ENCODE data around the gene MEDAG.

Gene MEDAG

DNA sequence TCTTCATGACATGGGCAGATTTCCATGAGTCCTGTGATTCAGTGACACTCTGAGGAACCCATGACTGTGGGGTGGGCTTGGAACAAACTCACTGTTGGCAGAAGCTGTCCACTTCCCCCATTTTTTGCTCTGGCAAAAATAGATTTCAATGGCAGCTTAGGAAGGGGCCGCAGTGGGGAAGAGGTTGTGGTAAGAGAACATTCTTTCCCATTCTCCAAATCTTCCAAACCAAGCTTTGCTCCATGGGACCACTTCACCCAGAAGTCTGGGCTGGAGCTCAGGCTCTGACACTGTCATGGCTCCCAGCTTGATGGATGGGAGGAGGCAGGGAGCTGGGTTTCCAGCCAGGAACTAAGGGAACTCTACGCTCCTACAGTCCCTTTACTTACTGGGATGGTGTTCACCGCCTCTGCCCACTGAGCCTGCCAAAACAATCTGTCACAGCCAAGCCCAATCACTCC lies 24.9 kb upstream of the MEDAG start:
- Histone ChIP-seq H3K27ac (ENCODE audit: low read length, poor library complexity, severe bottlenecking) (no peak overlapping the region), H2BK120ac (ENCODE audit: low read depth, low read length) (peak overlapping the region; percentile 78), H3K36me3 (ENCODE audit: control insufficient read depth in 1 of 2, insufficient read depth in 2 of 2, low read depth in 1 of 2, low read length in 2 of 2) (no peaks in the 10 kb centered on the region), H2AK5ac (ENCODE audit: low read length, severe bottlenecking) (peak overlapping the region; percentile 67), H2BK15ac (ENCODE audit: low read depth, poor library complexity, severe bottlenecking) (peak overlapping the region; percentile 85), H4K91ac (ENCODE audit: low read length) (peak overlapping the region; percentile 44), H3K4ac (ENCODE audit: low read depth in 1 of 2, low read length in 2 of 2) (peak overlapping the region; percentile 72 to 73), H3K79me1 (replicated peaks; ENCODE audit: low read length, poor library complexity, severe bottlenecking) (no peaks in the 10 kb centered on the region), H2BK5ac (ENCODE audit: low read depth, low read length, poor library complexity, severe bottlenecking) (no peak overlapping the region), H3K4me2 (ENCODE audit: low read length, poor library complexity, severe bottlenecking) (no peak overlapping the region), H3K9ac (ENCODE audit: low read length) (peak overlapping the region; percentile 84), H3K23ac (ENCODE audit: low read length in 2 of 2) (no peak overlapping the region), H3K4me3 (ENCODE audit: insufficient read depth in 1 of 2, low read depth in 1 of 2, low read length in 2 of 2) (peak overlapping the region in 1 of 2 experiments; percentile 68), H3K4me1 (ENCODE audit: control insufficient read depth, insufficient read depth, low read depth, low read length) (peaks cover 8% of the 10 kb centered on the region), H2BK12ac (ENCODE audit: low read length in 2 of 2) (peak overlapping the region; percentile 71 to 76), H3K9me3 (ENCODE audit: control insufficient read depth, low read length) (no peaks in the 10 kb centered on the region), H4K8ac (ENCODE audit: low read length) (peak overlapping the region; percentile 43), H2AFZ (ENCODE audit: low read depth, low read length) (no peak overlapping the region), H3K14ac (ENCODE audit: low read length in 2 of 2) (no peak overlapping the region), H3K27me3 (ENCODE audit: control insufficient read depth in 1 of 2, insufficient read depth in 1 of 2, low read length in 2 of 2) (no peaks in the 10 kb centered on the region), H3K18ac (ENCODE audit: low read depth in 1 of 2, low read length in 2 of 2) (peak overlapping the region; percentile 74 to 79)
- no peak for DNase-seq
- 100% methylated on average over 2 of the region's 3 CpGs for WGBS

DNA sequence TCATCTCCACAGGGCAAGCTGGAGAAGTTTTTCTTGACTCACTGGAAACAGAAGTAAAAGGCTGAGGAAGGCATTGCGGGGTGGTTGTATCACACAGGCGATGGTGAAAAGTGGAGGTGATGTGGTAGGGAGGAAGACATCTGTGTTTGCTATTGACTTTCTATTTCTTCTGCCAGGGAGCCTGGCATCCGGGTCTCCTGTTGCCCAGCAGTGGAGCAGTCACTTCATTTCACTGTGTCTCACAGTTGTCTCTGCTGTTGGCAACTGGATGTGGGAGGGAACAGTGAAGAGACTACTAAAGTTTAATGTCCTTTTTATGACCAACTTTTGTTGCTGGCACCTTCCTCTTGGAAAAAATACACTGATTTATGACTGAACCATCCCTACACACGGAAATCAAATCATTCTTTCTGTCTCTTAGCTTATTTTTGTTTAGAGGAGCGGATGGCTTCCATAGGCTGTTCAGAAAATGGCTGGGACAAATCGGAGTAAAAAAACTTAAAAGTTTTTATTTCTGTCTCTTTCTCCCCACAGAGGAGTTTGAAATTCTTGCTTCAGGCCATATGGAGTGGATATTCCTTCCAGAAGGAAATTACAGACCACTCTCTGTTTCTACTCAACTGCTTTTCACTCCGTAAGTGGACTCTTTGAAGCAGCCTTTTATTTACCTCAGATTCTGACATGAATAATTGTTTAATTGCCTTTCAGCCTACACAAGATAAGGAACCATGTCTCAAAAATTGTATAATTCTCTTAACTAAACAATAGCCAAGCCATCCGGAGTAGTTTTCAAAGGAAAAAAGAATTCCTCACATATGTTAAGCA lies 23.8 kb upstream of the MEDAG start:
- H2AFZ ChIP-seq (ENCODE audit: low read depth, low read length) = no peak overlapping the region
- H3K4me2 ChIP-seq (ENCODE audit: low read length, poor library complexity, severe bottlenecking) = no peak overlapping the region
- peak overlapping the region in 1 of 2 experiments; percentile 72 for H3K4ac ChIP-seq (ENCODE audit: low read depth in 1 of 2, low read length in 2 of 2)
- no peaks in the 10 kb centered on the region for H3K27me3 ChIP-seq (ENCODE audit: control insufficient read depth in 1 of 2, insufficient read depth in 1 of 2, low read length in 2 of 2)
- H4K91ac ChIP-seq (ENCODE audit: low read length) = peak overlapping the region; percentile 73
- no peak overlapping the region for H2AK5ac ChIP-seq (ENCODE audit: low read length, severe bottlenecking)
- no peaks in the 10 kb centered on the region for H3K79me1 ChIP-seq (replicated peaks; ENCODE audit: low read length, poor library complexity, severe bottlenecking)
- WGBS = 49% methylated on average over 6 of the region's 8 CpGs
- H3K23ac ChIP-seq (ENCODE audit: low read length in 2 of 2) = no peak overlapping the region
- no peak overlapping the region for H2BK15ac ChIP-seq (ENCODE audit: low read depth, poor library complexity, severe bottlenecking)
- peak overlapping the region; percentile 71 to 76 for H2BK12ac ChIP-seq (ENCODE audit: low read length in 2 of 2)
- H3K4me1 ChIP-seq (ENCODE audit: control insufficient read depth, insufficient read depth, low read depth, low read length) = peaks cover 8% of the 10 kb centered on the region
- peak overlapping the region; percentile 78 for H2BK120ac ChIP-seq (ENCODE audit: low read depth, low read length)
- DNase-seq = peak; percentile 46
- H3K9ac ChIP-seq (ENCODE audit: low read length) = peak overlapping the region; percentile 84
- H3K36me3 ChIP-seq (ENCODE audit: control insufficient read depth in 1 of 2, insufficient read depth in 2 of 2, low read depth in 1 of 2, low read length in 2 of 2) = no peaks in the 10 kb centered on the region
- H2BK5ac ChIP-seq (ENCODE audit: low read depth, low read length, poor library complexity, severe bottlenecking) = no peak overlapping the region
- peak overlapping the region; percentile 74 to 91 for H3K18ac ChIP-seq (ENCODE audit: low read depth in 1 of 2, low read length in 2 of 2)
- H3K4me3 ChIP-seq (ENCODE audit: insufficient read depth in 1 of 2, low read depth in 1 of 2, low read length in 2 of 2) = peak overlapping the region in 1 of 2 experiments; percentile 68
- H3K14ac ChIP-seq (ENCODE audit: low read length in 2 of 2) = no peak overlapping the region
- peak overlapping the region; percentile 75 for H4K8ac ChIP-seq (ENCODE audit: low read length)
- no peak overlapping the region for H3K27ac ChIP-seq (ENCODE audit: low read length, poor library complexity, severe bottlenecking)
- H3K9me3 ChIP-seq (ENCODE audit: control insufficient read depth, low read length) = no peaks in the 10 kb centered on the region

DNA sequence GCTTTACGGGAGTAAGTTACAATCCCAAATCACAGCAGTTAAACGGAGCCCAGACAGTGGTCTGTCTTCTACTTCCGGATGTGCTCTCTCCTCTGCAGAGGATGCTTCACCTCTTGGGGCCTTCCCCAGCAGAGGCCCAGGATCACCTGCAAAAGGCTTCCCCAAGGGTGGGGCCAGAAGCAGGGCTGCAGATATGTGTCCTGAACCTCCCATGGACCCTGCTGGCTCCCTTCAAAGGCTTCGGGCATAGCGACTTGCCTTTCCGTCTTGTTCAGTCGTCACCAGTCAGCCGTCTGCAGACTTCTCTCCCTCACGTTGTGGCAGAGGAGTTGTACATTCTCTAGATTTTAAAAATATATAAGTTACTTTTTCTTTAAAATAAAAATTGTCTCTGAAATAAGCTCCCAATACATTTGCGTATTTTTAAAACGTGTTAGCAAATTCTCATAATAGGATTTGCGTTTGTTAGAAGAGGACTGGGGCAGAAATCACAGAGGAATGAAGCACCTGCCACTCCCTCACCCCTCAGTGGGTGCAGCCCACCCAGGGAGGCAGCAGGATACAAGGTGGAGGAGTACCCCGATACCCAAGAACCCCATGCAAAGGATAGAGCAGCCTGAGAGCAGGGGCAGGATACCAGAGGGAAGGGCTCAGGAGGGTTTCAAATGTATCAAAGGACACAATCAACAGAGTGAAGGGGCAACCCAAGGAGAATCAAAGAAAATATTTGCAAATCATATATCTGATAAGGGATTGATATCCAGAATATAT lies 22.9 kb upstream of the MEDAG start:
- H3K9ac ChIP-seq (ENCODE audit: low read length) = no peak overlapping the region
- no peak overlapping the region for H2BK5ac ChIP-seq (ENCODE audit: low read depth, low read length, poor library complexity, severe bottlenecking)
- peak overlapping the region; percentile 72 for H4K91ac ChIP-seq (ENCODE audit: low read length)
- H2BK120ac ChIP-seq (ENCODE audit: low read depth, low read length) = peak overlapping the region; percentile 37
- no peak overlapping the region for H3K4me3 ChIP-seq (ENCODE audit: insufficient read depth in 1 of 2, low read depth in 1 of 2, low read length in 2 of 2)
- H3K18ac ChIP-seq (ENCODE audit: low read depth in 1 of 2, low read length in 2 of 2) = peak overlapping the region; percentile 85 to 90
- no peak overlapping the region for H3K27ac ChIP-seq (ENCODE audit: low read length, poor library complexity, severe bottlenecking)
- 51% methylated on average over 7 of the region's 13 CpGs for WGBS
- H3K36me3 ChIP-seq (ENCODE audit: control insufficient read depth in 1 of 2, insufficient read depth in 2 of 2, low read depth in 1 of 2, low read length in 2 of 2) = no peaks in the 10 kb centered on the region
- H3K27me3 ChIP-seq (ENCODE audit: control insufficient read depth in 1 of 2, insufficient read depth in 1 of 2, low read length in 2 of 2) = no peaks in the 10 kb centered on the region
- no peak overlapping the region for H3K14ac ChIP-seq (ENCODE audit: low read length in 2 of 2)
- peak overlapping the region; percentile 91 to 94 for H2BK12ac ChIP-seq (ENCODE audit: low read length in 2 of 2)
- H3K4me1 ChIP-seq (ENCODE audit: control insufficient read depth, insufficient read depth, low read depth, low read length) = peaks cover 8% of the 10 kb centered on the region
- H3K4ac ChIP-seq (ENCODE audit: low read depth in 1 of 2, low read length in 2 of 2) = peak overlapping the region; percentile 39 to 60
- H2AK5ac ChIP-seq (ENCODE audit: low read length, severe bottlenecking) = no peak overlapping the region
- no peak overlapping the region for H3K23ac ChIP-seq (ENCODE audit: low read length in 2 of 2)
- no peak overlapping the region for H3K4me2 ChIP-seq (ENCODE audit: low read length, poor library complexity, severe bottlenecking)
- H3K9me3 ChIP-seq (ENCODE audit: control insufficient read depth, low read length) = no peaks in the 10 kb centered on the region
- no peak for DNase-seq
- no peak overlapping the region for H2AFZ ChIP-seq (ENCODE audit: low read depth, low read length)
- H4K8ac ChIP-seq (ENCODE audit: low read length) = peak overlapping the region; percentile 92
- no peaks in the 10 kb centered on the region for H3K79me1 ChIP-seq (replicated peaks; ENCODE audit: low read length, poor library complexity, severe bottlenecking)
- H2BK15ac ChIP-seq (ENCODE audit: low read depth, poor library complexity, severe bottlenecking) = peak overlapping the region; percentile 73

DNA sequence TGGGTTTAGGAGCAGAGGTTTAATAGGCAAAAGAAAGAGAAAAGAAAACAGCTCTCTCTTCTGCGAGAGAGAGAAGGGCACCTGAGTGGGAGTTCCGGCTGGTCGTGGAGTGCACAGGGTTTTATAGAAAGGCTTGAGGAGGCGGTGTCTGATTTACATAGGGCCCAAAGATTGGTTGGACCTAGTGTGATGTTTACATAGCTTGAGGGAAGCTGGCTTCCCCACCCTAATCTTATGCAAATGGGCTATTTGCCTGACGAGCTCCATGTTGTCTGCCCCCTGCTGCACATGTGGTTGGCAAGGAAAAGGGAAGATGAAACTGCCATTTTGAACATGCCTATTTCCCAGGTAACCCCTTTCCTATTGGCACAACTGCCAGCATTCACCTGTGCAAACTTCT lies 21.5 kb upstream of the MEDAG start:
- Histone ChIP-seq H3K4me1 (ENCODE audit: control insufficient read depth, insufficient read depth, low read depth, low read length) (peaks cover 8% of the 10 kb centered on the region), H2BK15ac (ENCODE audit: low read depth, poor library complexity, severe bottlenecking) (peak overlapping the region; percentile 32), H3K4me3 (ENCODE audit: insufficient read depth in 1 of 2, low read depth in 1 of 2, low read length in 2 of 2) (no peak overlapping the region), H2BK12ac (ENCODE audit: low read length in 2 of 2) (peak overlapping the region in 1 of 2 experiments; percentile 40), H2BK5ac (ENCODE audit: low read depth, low read length, poor library complexity, severe bottlenecking) (no peak overlapping the region), H4K91ac (ENCODE audit: low read length) (peak overlapping the region; percentile 72), H3K4ac (ENCODE audit: low read depth in 1 of 2, low read length in 2 of 2) (peak overlapping the region in 1 of 2 experiments; percentile 13), H3K4me2 (ENCODE audit: low read length, poor library complexity, severe bottlenecking) (no peak overlapping the region), H4K8ac (ENCODE audit: low read length) (peak overlapping the region; percentile 57), H3K27ac (ENCODE audit: low read length, poor library complexity, severe bottlenecking) (no peak overlapping the region), H3K9me3 (ENCODE audit: control insufficient read depth, low read length) (no peaks in the 10 kb centered on the region), H2AK5ac (ENCODE audit: low read length, severe bottlenecking) (no peak overlapping the region), H2AFZ (ENCODE audit: low read depth, low read length) (no peak overlapping the region), H3K23ac (ENCODE audit: low read length in 2 of 2) (no peak overlapping the region), H3K9ac (ENCODE audit: low read length) (no peak overlapping the region), H3K18ac (ENCODE audit: low read depth in 1 of 2, low read length in 2 of 2) (peak overlapping the region in 1 of 2 experiments; percentile 1), H2BK120ac (ENCODE audit: low read depth, low read length) (peak overlapping the region; percentile 68), H3K79me1 (replicated peaks; ENCODE audit: low read length, poor library complexity, severe bottlenecking) (no peaks in the 10 kb centered on the region), H3K36me3 (ENCODE audit: control insufficient read depth in 1 of 2, insufficient read depth in 2 of 2, low read depth in 1 of 2, low read length in 2 of 2) (no peaks in the 10 kb centered on the region), H3K27me3 (ENCODE audit: control insufficient read depth in 1 of 2, insufficient read depth in 1 of 2, low read length in 2 of 2) (no peaks in the 10 kb centered on the region), H3K14ac (ENCODE audit: low read length in 2 of 2) (no peak overlapping the region)
- 92% methylated on average over 5 of the region's 5 CpGs for WGBS
- no peak for DNase-seq

Measured in mesenchymal stem cell (in vitro differentiated cells and primary cell).